AG04450 (cell line): ENCODE results near the gene CCDC152. TPM values are rescaled to one million over a fixed set of nuclear protein-coding genes. Genes with fewer than 3 reads are reported as not detected.

ENCODE experiments used
- CTCF ChIA-PET: fragments of 300-600, 350-600 bp; formaldehyde crosslinking; extraction: SDS; loops from one replicate; lab custom pipeline; 2022; ENCODE audit warnings: antibody characterized with exemption, inconsistent platforms; lab: Charles Lee
- POLR2A ChIA-PET: fragments of 350-600 bp; formaldehyde crosslinking; extraction: SDS; loops from one replicate; lab custom pipeline; 2021; ENCODE audit warnings: antibody characterized with exemption, inconsistent platforms; lab: Yijun Ruan, JAX
- DNase-seq: peaks from one replicate; pipeline ENCODE4 v3.0.0-alpha.2; 2011; ENCODE audit warnings: low read depth, low spot score
- H3K27ac ChIP-seq: one replicate; pipeline ENCODE4 v1.5.1; 2012; ENCODE audit warnings: low read depth, low read length, control low read depth
- H3K27me3 ChIP-seq: one replicate; pipeline ENCODE4 v1.6.0; 2012; ENCODE audit warnings: low read length; ENCODE audit not compliant: control insufficient read depth, insufficient read depth
- H3K4me3 ChIP-seq: 2 replicates; pipeline ENCODE4 v1.5.1; 2011; ENCODE audit warnings: mild to moderate bottlenecking, low read depth, low read length, control low read depth
- H3K9me3 ChIP-seq: 2 replicates; pipeline ENCODE4 v1.5.1; 2012; ENCODE audit warnings: low read length; ENCODE audit not compliant: control insufficient read depth, insufficient read depth
- polyA plus RNA-seq: library from polyadenylated mRNA; depleted of rRNA; stranded (reverse); fragments of >200 nt; gene quantifications from 2 replicates; pipeline ENCODE4 v1.2.3, GENCODE V29; 2011
- TF ChIP-seq, protein P1 (sequence below): IDR thresholded peaks from 2 replicates; pipeline ENCODE4 v1.5.1; 2011; ENCODE audit warnings: low read depth, low read length, control low read depth, inconsistent platforms

CCDC152 gene
- polyA plus RNA-seq, 1 experiment: 2.1 TPM

DNA sequence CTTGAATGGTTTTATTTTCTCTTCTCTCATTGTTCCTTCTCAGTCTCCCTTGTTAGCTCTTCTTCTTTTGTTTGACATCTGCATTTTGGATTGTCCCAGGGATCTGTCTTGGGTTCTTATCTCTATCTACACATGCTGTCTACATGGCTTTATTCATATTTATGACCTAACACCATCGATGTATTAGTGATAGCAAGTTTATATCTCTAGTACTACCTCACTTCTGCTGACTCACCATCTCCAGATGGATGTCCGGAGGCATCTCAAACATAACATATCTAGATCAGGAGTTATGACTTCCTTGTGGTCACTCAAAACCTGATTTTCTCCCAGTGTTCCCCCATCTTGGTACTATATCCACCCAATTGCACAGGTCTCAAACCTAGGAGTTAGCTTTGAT, 74.3 kb downstream of the CCDC152 start:
- ChIA-PET POLR2A (no interaction called here), CTCF (no interaction called here)
- H3K9me3 ChIP-seq: no peaks in the 10 kb centered on the region
- H3K4me3 ChIP-seq: no peak overlapping the region
- H3K27me3 ChIP-seq: peaks cover 2% of the 10 kb centered on the region
- DNase-seq: no peak
- H3K27ac ChIP-seq: no peak overlapping the region
- TF ChIP-seq, protein P1, sequence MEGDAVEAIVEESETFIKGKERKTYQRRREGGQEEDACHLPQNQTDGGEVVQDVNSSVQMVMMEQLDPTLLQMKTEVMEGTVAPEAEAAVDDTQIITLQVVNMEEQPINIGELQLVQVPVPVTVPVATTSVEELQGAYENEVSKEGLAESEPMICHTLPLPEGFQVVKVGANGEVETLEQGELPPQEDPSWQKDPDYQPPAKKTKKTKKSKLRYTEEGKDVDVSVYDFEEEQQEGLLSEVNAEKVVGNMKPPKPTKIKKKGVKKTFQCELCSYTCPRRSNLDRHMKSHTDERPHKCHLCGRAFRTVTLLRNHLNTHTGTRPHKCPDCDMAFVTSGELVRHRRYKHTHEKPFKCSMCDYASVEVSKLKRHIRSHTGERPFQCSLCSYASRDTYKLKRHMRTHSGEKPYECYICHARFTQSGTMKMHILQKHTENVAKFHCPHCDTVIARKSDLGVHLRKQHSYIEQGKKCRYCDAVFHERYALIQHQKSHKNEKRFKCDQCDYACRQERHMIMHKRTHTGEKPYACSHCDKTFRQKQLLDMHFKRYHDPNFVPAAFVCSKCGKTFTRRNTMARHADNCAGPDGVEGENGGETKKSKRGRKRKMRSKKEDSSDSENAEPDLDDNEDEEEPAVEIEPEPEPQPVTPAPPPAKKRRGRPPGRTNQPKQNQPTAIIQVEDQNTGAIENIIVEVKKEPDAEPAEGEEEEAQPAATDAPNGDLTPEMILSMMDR: no peak

GRCh38 chr5:42832060-42832459, 75.4 kb downstream of the CCDC152 start:
- peaks cover 6% of the 10 kb centered on the region; the same call in 1 of the 2 replicates for H3K9me3 ChIP-seq
- no peak overlapping the region for H3K27ac ChIP-seq
- ChIA-PET POLR2A (no interaction called here), CTCF (no interaction called here)
- H3K27me3 ChIP-seq: peaks cover 2% of the 10 kb centered on the region
- DNase-seq: no peak
- no peak overlapping the region for H3K4me3 ChIP-seq
- TF ChIP-seq, protein P1: no peak

DNA sequence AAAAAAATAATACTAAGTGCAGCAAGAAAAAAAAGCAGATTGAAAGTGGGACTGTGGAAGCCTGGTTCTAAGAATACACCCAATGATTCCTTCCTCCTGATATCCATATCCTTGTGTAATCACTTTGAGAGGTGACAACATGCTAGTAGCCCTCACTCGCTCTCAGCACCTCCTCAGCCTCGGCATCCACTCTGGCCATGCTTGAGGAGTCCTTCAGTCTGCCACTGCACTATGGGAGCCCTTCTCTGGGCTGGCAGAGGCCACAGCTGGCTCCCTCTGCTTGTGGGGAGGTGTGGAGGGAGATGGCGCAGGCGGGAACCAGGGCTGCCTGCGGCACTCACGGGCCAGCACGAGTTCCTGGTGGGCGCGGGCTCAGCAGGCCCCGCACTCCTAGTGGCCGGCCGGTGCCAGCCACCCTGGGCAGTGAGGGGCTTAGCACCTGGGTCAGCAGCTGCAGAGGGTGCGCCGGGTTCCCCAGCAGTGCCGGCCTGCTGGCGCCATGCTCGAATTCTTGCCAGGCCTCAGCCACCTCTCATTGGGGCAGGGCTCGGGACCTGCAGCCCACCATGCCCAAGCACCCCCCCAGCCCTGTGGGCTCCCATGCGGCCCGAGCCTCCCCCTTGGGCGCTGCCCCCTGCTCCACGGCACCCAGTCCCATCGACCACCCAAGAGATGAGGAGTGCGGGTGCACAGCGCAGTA, 79.6 kb downstream of the CCDC152 start:
- no peak overlapping the region for H3K4me3 ChIP-seq
- H3K27ac ChIP-seq: no peak overlapping the region
- POLR2A ChIA-PET: no interaction called here
- H3K9me3 ChIP-seq: peaks cover 6% of the 10 kb centered on the region; the same call in 1 of the 2 replicates
- TF ChIP-seq, protein P1: no peak
- no peak for DNase-seq
- no peaks in the 10 kb centered on the region for H3K27me3 ChIP-seq
- CTCF ChIA-PET: no interaction called here

DNA sequence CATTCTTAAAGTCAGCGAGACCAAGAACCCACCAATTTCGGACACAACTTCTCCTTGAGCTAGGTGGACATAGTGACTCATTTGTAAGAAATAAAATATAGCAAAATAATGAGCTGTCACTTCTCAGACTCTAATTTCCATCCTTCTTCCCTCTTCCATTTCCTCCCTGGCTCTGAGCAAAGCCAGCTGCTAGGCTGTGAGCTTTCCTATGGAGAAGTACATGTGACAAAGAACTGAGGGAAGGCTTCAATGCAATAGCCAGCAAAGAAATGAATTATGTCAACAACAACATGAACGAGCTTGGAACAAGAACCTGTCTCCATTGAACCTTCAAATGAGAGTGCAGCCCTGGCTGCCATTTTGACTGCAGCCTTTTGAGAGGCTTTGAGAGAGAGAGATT, 81.0 kb downstream of the CCDC152 start:
- DNase-seq: no peak
- TF ChIP-seq, protein P1: no peak
- POLR2A ChIA-PET: no interaction called here
- CTCF ChIA-PET: no interaction called here
- Histone ChIP-seq H3K27me3 (no peaks in the 10 kb centered on the region), H3K4me3 (no peak overlapping the region), H3K9me3 (peaks cover 6% of the 10 kb centered on the region; the same call in 1 of the 2 replicates), H3K27ac (no peak overlapping the region)

GRCh38 chr5:42839196-42839595, 82.6 kb downstream of the CCDC152 start:
- Histone ChIP-seq H3K27me3 (no peaks in the 10 kb centered on the region), H3K9me3 (peaks cover 6% of the 10 kb centered on the region; the same call in 1 of the 2 replicates), H3K4me3 (no peak overlapping the region), H3K27ac (no peak overlapping the region)
- no peak for DNase-seq
- TF ChIP-seq, protein P1: no peak
- ChIA-PET CTCF (no interaction called here), POLR2A (no interaction called here)
